BJ (cell line): ENCODE measurements around the gene HNRNPA2B1. TPM values are rescaled to one million over a fixed set of nuclear protein-coding genes. Genes with fewer than 3 reads are reported as not detected.

Experiments
- CTCF ChIA-PET: fragments of 350-600 bp; formaldehyde crosslinking; extraction: SDS; loops from one replicate; lab custom pipeline; 2021; ENCODE audit warnings: antibody characterized with exemption, inconsistent platforms; lab: Yijun Ruan, JAX
- POLR2A ChIA-PET: fragments of 300-600 bp; sonication (Branson Sonifier 250); formaldehyde crosslinking; extraction: SDS; loops from one replicate; lab custom pipeline; 2021; ENCODE audit warnings: antibody characterized with exemption; lab: Charles Lee
- DNase-seq: peaks from one replicate; pipeline ENCODE4 v3.0.0-alpha.2; 2011; ENCODE audit warnings: low read depth
- H3K27me3 ChIP-seq: 2 replicates; pipeline ENCODE4 v1.6.0; 2011; ENCODE audit warnings: low read length; ENCODE audit not compliant: control insufficient read depth, insufficient read depth
- H3K36me3 ChIP-seq: 2 replicates; pipeline ENCODE4 v1.5.1; 2011; ENCODE audit warnings: low read length; ENCODE audit not compliant: control insufficient read depth, insufficient read depth
- H3K4me3 ChIP-seq: 2 replicates; pipeline ENCODE4 v1.5.1; 2011; ENCODE audit warnings: low read depth, mild to moderate bottlenecking, control low read depth, low read length
- polyA plus RNA-seq: library from polyadenylated mRNA; depleted of rRNA; stranded (reverse); fragments of >200 nt; gene quantifications from 2 replicates; pipeline ENCODE4 v1.2.3, GENCODE V29; 2011
- TF ChIP-seq, protein P1 (sequence below): IDR thresholded peaks from 2 replicates; pipeline ENCODE4 v1.5.1; 2011; ENCODE audit warnings: low read depth, mild to moderate bottlenecking, control low read depth, inconsistent platforms, low read length, moderate library complexity; ENCODE audit not compliant: insufficient read depth

The HNRNPA2B1 gene
- polyA plus RNA-seq, 1 experiment: 139 TPM

DNA sequence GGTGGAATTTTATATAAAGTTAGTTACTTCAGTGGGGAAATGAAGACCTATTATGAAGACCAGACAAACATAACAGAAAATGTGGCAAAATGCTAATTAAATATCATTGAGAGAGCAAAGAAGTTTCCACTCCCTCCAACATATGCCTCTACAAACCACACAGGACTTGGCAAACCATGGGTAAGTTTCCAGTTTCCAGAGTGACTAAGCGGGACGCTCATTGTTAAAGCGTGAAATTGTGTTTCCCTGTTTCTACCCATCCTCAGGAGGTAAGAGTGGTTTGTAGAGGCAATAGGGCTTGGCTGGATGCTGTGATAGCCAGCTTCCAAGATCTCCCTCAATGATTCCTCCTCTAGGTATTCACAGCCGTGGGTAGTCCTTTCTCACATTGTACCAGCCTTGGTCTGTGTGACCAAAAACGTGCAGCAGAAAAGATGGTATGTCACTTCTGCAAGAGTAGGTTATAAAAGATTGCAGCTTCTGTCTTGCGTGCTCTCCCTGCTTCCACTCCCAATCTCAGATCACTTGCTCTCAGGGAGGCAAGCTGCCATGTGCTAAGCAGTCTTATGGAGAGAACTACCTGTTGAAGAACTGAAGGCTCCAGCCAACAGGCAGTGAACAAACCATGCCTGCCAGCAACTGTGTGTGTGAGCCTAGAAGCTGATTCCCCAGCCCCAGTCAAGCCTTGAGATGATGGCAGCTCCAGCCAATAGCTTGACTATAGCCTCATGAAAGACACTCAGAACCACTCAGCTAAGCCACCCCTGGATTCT, 36.7 kb upstream of the HNRNPA2B1 start:
- H3K27me3 ChIP-seq: peaks cover 2% of the 10 kb centered on the region; the same call in 1 of the 2 replicates
- H3K4me3 ChIP-seq: no peak overlapping the region
- no peak for DNase-seq
- POLR2A ChIA-PET: no interaction called here
- TF ChIP-seq, protein P1, sequence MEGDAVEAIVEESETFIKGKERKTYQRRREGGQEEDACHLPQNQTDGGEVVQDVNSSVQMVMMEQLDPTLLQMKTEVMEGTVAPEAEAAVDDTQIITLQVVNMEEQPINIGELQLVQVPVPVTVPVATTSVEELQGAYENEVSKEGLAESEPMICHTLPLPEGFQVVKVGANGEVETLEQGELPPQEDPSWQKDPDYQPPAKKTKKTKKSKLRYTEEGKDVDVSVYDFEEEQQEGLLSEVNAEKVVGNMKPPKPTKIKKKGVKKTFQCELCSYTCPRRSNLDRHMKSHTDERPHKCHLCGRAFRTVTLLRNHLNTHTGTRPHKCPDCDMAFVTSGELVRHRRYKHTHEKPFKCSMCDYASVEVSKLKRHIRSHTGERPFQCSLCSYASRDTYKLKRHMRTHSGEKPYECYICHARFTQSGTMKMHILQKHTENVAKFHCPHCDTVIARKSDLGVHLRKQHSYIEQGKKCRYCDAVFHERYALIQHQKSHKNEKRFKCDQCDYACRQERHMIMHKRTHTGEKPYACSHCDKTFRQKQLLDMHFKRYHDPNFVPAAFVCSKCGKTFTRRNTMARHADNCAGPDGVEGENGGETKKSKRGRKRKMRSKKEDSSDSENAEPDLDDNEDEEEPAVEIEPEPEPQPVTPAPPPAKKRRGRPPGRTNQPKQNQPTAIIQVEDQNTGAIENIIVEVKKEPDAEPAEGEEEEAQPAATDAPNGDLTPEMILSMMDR: no peak
- CTCF ChIA-PET: no interaction called here
- H3K36me3 ChIP-seq: no peaks in the 10 kb centered on the region

DNA sequence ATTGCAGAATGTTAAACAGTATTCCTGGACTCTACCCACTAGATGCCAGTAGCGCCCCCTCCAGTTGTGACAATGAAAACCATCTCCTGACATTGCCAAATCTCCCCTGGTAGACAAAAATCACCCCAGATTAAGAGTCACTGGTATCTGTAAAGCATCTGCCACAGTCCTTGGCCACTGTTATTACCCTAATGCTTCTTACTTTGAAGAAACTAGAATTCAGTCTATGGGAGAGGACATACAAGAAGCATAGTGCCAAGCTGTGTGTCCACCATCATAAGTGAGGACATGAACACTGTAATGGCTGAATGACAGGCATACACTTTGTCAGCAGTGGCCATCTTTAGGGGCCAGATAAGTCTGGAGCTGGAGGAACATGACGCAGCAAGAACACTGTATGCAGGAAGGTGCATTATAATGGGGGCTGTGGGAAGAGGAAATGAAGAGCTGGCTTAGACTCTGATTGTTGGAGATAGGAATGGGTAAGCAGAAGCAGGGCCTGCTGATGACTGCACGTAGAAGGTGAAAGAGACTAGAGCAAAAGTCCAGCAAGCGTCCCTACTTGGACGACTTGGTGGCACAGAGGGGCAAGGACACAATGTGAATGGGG, 33.5 kb upstream of the HNRNPA2B1 start:
- CTCF ChIA-PET: no interaction called here
- POLR2A ChIA-PET: no interaction called here
- H3K4me3 ChIP-seq: no peak overlapping the region
- TF ChIP-seq, protein P1: no peak
- H3K36me3 ChIP-seq: no peaks in the 10 kb centered on the region
- DNase-seq: no peak
- H3K27me3 ChIP-seq: peaks cover 2% of the 10 kb centered on the region; the same call in 1 of the 2 replicates

DNA sequence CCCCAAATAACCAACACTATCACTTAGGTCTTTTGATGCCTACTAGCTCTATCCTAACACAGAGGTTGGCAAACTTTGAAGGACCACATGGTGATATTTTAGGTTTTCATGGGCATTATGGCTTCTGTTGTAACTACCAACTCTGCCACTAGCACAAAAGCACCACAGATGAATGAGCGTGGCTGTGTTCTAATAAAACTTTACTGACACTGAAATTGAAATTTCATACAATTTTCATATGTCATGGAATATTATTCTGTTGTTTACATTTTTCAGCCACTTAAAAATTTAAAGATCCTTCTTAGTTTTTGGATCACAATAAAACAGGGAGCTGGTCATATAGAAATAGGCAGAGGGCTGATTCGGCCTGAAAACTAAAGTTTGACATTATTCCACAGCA, 27.4 kb upstream of the HNRNPA2B1 start:
- no peaks in the 10 kb centered on the region for H3K36me3 ChIP-seq
- H3K4me3 ChIP-seq: no peak overlapping the region
- ChIA-PET POLR2A (no interaction called here), CTCF (interaction anchor here (1.2 kb wide), 1 partner anchor 16 kb away, joined by 4 read pairs; no protein-coding TSS in a partner anchor)
- TF ChIP-seq, protein P1: no peak
- DNase-seq: no peak
- H3K27me3 ChIP-seq: no peaks in the 10 kb centered on the region

DNA sequence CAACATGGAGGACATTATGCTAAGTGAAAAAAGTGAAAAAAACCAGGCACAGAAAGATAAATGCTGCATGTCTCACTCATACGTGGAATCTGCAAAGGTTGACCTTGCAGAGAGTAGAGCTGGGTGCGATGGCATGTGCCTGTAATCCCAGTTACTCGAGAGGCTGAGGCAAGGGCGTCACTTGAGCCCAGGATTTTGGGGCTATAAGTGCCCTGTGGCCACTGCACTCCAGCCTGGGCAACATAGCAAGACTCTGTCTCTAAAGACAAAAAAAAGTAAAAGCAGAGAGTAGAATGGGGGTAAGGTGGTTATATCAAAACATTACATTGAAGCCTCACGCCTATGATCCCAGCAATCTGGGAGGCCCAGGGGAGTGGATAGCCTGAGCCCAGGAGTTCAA, 23.8 kb upstream of the HNRNPA2B1 start:
- ChIA-PET CTCF (no interaction called here), POLR2A (interaction anchor here (0.7 kb wide), 1 partner anchor 31 kb away, joined by 7 read pairs; no protein-coding TSS in a partner anchor)
- DNase-seq: no peak

DNA sequence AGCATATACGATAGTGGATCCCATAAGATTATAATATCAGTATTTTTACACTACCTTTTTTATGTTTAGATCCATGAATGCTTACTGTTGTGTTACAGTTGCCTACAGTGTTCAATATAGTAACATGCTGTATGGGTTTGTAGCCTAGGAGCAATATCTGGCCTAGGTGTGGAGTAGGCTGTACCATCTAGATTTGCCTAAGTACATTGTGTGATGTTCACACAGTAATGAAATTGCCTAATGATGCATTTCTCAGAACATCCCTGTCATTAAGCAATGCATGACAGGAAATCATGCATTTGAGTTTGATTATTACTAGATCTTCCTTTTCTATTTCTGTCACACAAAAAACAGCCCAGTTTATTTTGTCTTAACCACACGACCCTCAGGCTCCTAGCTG, 15.5 kb upstream of the HNRNPA2B1 start:
- POLR2A ChIA-PET: no interaction called here
- Histone ChIP-seq H3K36me3 (0 out of 2 replicates have a peak, but pooled peaks cover 2% of the 10 kb centered on the region), H3K27me3 (no peaks in the 10 kb centered on the region), H3K4me3 (no peak overlapping the region)
- CTCF ChIA-PET: no interaction called here
- TF ChIP-seq, protein P1: no peak
- DNase-seq: no peak

More for the DNA sequence above, 23.8 kb upstream of the HNRNPA2B1 start:
- Histone ChIP-seq H3K4me3 (no peak overlapping the region), H3K36me3 (no peaks in the 10 kb centered on the region), H3K27me3 (no peaks in the 10 kb centered on the region)
- TF ChIP-seq, protein P1: no peak
